ENCODE measurements around the gene HECTD1.

DNA sequence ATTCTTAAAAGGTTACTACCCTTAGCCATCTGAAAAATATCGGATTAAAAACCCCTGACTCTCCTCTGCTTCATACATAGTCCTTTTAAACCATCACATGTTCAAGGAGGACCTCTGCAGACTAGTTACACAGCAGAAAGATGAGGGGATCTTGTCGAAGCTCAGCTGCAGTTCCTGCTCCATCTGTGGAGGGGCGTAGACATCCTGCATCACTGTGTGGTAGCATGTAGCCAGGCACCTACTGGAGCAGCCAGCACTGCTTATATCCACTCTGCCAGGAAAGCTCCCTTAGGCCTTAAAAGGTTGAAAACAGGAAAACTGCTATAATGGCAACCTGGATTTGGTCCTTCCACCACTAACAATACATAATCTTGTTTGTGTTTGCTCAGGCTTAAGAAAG is 123.8 kb downstream of the HECTD1 start:
- TF ChIP-seq EZH2 (IDR thresholded peaks at IDR 0.05) (no peak), POLR2AphosphoS5 (IDR thresholded peaks at IDR 0.05; ENCODE audit: borderline replicate concordance, low read depth, low read length) (no peak), FOXP2 (optimal IDR thresholded peaks at IDR 0.05; ENCODE audit: control extremely low read depth, extremely low read length, insufficient read depth) (no peak)

Data from SK-N-MC (cell line).